Suprapubic skin (tissue), 4 donors: Measurements from ENCODE around the gene FBXL20. TPM values are rescaled to one million over a fixed set of nuclear protein-coding genes. Genes with fewer than 3 reads are reported as not detected.
"Not testable (repeated sequence)": the region's sequence is repeated elsewhere in the genome, so short reads cannot be mapped to it uniquely, and the experiment has no call there.

ENCODE experiments used
- DNase-seq, 2 donors: peaks; one replicate each; pipeline ENCODE4 v3.0.0-alpha.2; 2019; ENCODE audit warnings: low spot score in 2 of 2
- H3K27ac ChIP-seq: fragments of 200-600 bp; sonication (generic); one replicate; pipeline ENCODE4 v1.5.1; 2019
- H3K27me3 ChIP-seq: fragments of 200-600 bp; sonication (generic); one replicate; pipeline ENCODE4 v1.5.1; 2019
- H3K36me3 ChIP-seq: fragments of 200-600 bp; sonication (generic); one replicate; pipeline ENCODE4 v1.5.1; 2019
- H3K4me1 ChIP-seq: fragments of 200-600 bp; sonication (generic); one replicate; pipeline ENCODE4 v1.5.1; 2019
- H3K4me3 ChIP-seq: fragments of 200-600 bp; sonication (generic); one replicate; pipeline ENCODE4 v1.5.1; 2019; ENCODE audit warnings: mild to moderate bottlenecking
- H3K9me3 ChIP-seq: fragments of 200-600 bp; sonication (generic); one replicate; pipeline ENCODE4 v1.5.1; 2019
- EP300 ChIP-seq: sonication (generic); formaldehyde crosslinking; IDR thresholded peaks from one replicate; pipeline ENCODE4 v1.6.1; 2017; ENCODE audit warnings: antibody characterized with exemption
- POLR2A ChIP-seq, 2 donors: fragments of 450-650 bp; IDR thresholded peaks; one replicate each; pipeline ENCODE4 v1.6.1; 2017; ENCODE audit warnings: antibody characterized with exemption in 2 of 2, mild to moderate bottlenecking in 2 of 2, moderate library complexity in 2 of 2
- POLR2AphosphoS5 ChIP-seq, 3 donors: sonication (generic); formaldehyde crosslinking; IDR thresholded peaks; one replicate each; pipeline ENCODE4 v1.6.1; 2017; ENCODE audit warnings: antibody characterized with exemption in 3 of 3
- WGBS: methylation state at CpG from one replicate; pipeline ENCODE4 v1.1.5; 2018; 5-methylcytosine and 5-hydroxymethylcytosine counted together
- total RNA-seq, 4 donors: library from RNA; depleted of rRNA; stranded (reverse); fragments of >200 nt; gene quantifications; one replicate each; pipeline ENCODE4 v1.1.0, GENCODE V29; 2016
- TF ChIP-seq, protein P1 (sequence below), 2 donors: fragments of 200-600 bp in 1 of 2; fragments of 450-650 bp in 1 of 2; sonication (generic) in 1 of 2; IDR thresholded peaks; one replicate each; pipeline ENCODE4 v1.5.1; 2016 to 2019; ENCODE audit warnings: antibody characterized with exemption in 2 of 2, mild to moderate bottlenecking in 1 of 2, moderate library complexity in 1 of 2

The FBXL20 gene
- total RNA-seq, 4 donors from 2014 or later: 21.0 to 40.7 (median 26.4) TPM

- 98% methylated on average over 3 of the region's 3 CpGs for whole genome bisulfite sequencing
These were observed 52.2 kb downstream of the FBXL20 start for GRCh38 chr17:39349246-39349645.

GRCh38 chr17:39346863-39347262, 54.6 kb downstream of the FBXL20 start:
- H3K4me3 ChIP-seq, H3K4me1 ChIP-seq, DNase-seq, H3K27ac ChIP-seq, H3K9me3 ChIP-seq, H3K36me3 ChIP-seq, H3K27me3 ChIP-seq: not testable (repeated sequence)
- 95% methylated on average over 5 of the region's 5 CpGs for WGBS

More at GRCh38 chr17:39349246-39349645, 52.2 kb downstream of the FBXL20 start:
- Histone ChIP-seq H3K9me3 (no peaks in the 10 kb centered on the region), H3K4me3 (no peak overlapping the region), H3K36me3 (no peaks in the 10 kb centered on the region), H3K4me1 (no peaks in the 10 kb centered on the region), H3K27ac (no peak overlapping the region), H3K27me3 (no peaks in the 10 kb centered on the region)
- DNase-seq: no peak
- TF ChIP-seq POLR2A (IDR thresholded peaks at IDR 0.05) (no peak), EP300 (no peak), POLR2AphosphoS5 (IDR thresholded peaks at IDR 0.05) (no peak)
- TF ChIP-seq, protein P1, sequence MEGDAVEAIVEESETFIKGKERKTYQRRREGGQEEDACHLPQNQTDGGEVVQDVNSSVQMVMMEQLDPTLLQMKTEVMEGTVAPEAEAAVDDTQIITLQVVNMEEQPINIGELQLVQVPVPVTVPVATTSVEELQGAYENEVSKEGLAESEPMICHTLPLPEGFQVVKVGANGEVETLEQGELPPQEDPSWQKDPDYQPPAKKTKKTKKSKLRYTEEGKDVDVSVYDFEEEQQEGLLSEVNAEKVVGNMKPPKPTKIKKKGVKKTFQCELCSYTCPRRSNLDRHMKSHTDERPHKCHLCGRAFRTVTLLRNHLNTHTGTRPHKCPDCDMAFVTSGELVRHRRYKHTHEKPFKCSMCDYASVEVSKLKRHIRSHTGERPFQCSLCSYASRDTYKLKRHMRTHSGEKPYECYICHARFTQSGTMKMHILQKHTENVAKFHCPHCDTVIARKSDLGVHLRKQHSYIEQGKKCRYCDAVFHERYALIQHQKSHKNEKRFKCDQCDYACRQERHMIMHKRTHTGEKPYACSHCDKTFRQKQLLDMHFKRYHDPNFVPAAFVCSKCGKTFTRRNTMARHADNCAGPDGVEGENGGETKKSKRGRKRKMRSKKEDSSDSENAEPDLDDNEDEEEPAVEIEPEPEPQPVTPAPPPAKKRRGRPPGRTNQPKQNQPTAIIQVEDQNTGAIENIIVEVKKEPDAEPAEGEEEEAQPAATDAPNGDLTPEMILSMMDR (IDR thresholded peaks at IDR 0.05): no peak

DNA sequence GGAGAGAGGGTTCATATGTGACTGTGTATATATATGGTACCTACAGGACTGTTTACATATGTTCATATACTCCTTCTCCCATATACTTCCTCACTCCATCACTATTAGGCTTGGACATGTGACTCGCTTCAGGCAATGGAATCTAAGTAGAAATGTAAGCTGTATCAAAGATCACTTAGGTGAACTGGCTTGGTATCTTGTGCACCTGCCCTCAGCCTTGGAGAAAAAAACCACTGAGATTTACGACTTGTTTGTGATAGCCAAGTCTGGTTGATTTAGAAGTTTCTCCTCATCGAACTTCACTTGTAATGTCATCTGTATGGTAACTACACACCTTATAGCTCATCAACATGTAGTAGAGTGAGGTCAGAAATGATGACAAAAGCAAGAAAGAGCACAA, 59.9 kb downstream of the FBXL20 start:
- Histone ChIP-seq H3K27me3 (no peaks in the 10 kb centered on the region), H3K9me3 (no peaks in the 10 kb centered on the region), H3K4me1 (no peaks in the 10 kb centered on the region), H3K36me3 (peaks cover 16% of the 10 kb centered on the region), H3K27ac (no peak overlapping the region), H3K4me3 (no peak overlapping the region)
- TF ChIP-seq, protein P1 (IDR thresholded peaks at IDR 0.05): no peak
- no peak for TF ChIP-seq POLR2AphosphoS5 (IDR thresholded peaks at IDR 0.05)
- no peak for TF ChIP-seq EP300
- no peak for TF ChIP-seq POLR2A (IDR thresholded peaks at IDR 0.05)
- 83% methylated on average over 3 of the region's 3 CpGs for WGBS
- DNase-seq: no peak

DNA sequence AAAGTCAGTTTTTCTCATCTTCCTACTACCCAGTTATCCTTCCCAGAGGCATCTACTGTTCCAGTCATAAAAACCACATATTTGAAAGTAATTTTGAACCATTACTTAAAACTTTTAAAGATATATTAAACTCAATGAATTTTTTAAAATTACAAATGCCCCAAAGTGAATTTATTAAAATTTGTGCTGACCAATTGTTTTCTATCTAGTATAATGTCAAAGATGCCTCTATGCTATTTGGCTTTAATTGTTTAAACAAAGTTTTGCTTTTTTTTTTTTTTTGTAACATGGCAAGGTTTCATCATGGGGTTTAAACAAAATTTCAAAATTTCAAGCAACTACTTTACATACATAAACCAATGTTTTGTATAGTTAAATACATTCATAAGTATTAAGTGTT, 60.7 kb downstream of the FBXL20 start:
- Histone ChIP-seq H3K27me3 (no peaks in the 10 kb centered on the region), H3K4me1 (no peaks in the 10 kb centered on the region), H3K36me3 (peaks cover 16% of the 10 kb centered on the region), H3K9me3 (no peaks in the 10 kb centered on the region), H3K27ac (no peak overlapping the region), H3K4me3 (no peak overlapping the region)
- no peak for DNase-seq
- TF ChIP-seq POLR2A (IDR thresholded peaks at IDR 0.05) (no peak), POLR2AphosphoS5 (IDR thresholded peaks at IDR 0.05) (no peak), EP300 (no peak)
- TF ChIP-seq, protein P1 (IDR thresholded peaks at IDR 0.05): no peak

DNA sequence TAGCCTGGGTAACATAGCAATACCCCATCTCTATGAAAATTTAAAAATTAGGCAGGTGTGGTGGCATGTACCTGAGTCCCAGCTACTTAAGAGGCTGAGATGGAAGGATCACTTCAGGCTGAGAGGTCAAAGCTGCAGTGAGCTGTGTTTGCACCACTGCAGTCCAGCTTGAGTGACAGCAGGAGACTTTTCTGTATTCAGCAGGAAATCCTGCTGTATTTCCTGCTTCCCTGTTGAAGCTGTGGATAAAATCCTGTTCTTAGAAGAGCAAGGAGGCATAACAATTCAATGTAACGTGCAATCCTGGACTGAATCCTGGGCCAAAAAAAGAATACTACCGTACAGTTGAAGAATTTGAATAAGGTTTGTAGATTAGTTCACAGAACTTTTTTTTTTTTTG, 62.2 kb downstream of the FBXL20 start:
- no peaks in the 10 kb centered on the region for H3K9me3 ChIP-seq
- no peak overlapping the region for H3K4me3 ChIP-seq
- no peak overlapping the region for H3K27ac ChIP-seq
- TF ChIP-seq POLR2AphosphoS5 (IDR thresholded peaks at IDR 0.05) (no peak), EP300 (no peak), POLR2A (IDR thresholded peaks at IDR 0.05) (no peak)
- TF ChIP-seq, protein P1 (IDR thresholded peaks at IDR 0.05): no peak
- H3K27me3 ChIP-seq: no peaks in the 10 kb centered on the region
- no peaks in the 10 kb centered on the region for H3K4me1 ChIP-seq
- peaks cover 16% of the 10 kb centered on the region for H3K36me3 ChIP-seq
- DNase-seq: no peak
- 72% methylated on average over 2 of the region's 2 CpGs for WGBS

- H3K27me3 ChIP-seq, H3K9me3 ChIP-seq, H3K4me1 ChIP-seq, DNase-seq, H3K27ac ChIP-seq, H3K4me3 ChIP-seq: not testable (repeated sequence)
- 91% methylated on average over 24 of the region's 26 CpGs for WGBS
- peaks cover 16% of the 10 kb centered on the region for H3K36me3 ChIP-seq
These were observed 63.8 kb downstream of the FBXL20 start for GRCh38 chr17:39337649-39338048.
